ENCODE measurements around the gene DENND1C. TPM values are rescaled to one million over a fixed set of nuclear protein-coding genes. Genes with fewer than 3 reads are reported as not detected.

The DENND1C gene
- total and polyA plus RNA-seq, 2 donors (not counting 1 experiment from before 2014, with no cell fraction given) = not detected

DNA sequence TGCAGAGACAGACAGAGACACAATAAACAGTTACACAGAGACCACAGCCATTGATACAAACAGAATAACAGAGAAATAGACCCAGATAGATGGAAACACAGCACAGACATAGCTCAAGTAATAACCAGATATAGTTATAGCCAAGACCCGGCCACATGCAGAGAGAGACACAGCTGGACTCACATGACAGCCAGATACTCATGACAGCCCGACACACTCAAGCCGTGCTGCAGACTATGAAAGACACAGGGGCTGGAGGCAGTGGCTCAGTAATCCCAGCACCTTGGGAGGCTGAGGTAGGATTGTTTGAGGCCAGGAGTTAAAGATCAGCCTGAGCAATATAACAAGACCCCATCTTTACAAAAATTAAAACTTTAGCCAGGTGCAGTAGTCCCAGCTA is 1.6 kb upstream of the DENND1C start:
- Histone ChIP-seq H3K27me3 (ENCODE audit: control insufficient read depth, insufficient read depth, low read length) (no peaks in the 10 kb centered on the region), H3K4me3 (replicated peaks in 1 of 4; ENCODE audit: control extremely low read depth in 1 of 4, insufficient read depth in 1 of 4, low read depth in 3 of 4, low read length in 4 of 4) (no peak overlapping the region), H3K4me1 (ENCODE audit: control insufficient read depth, extremely low read depth, insufficient read depth, low read length) (no peaks in the 10 kb centered on the region), H3K4me2 (ENCODE audit: extremely low read depth, insufficient read depth, low read length) (no peak overlapping the region), H3K27ac (ENCODE audit: insufficient read depth, low read length) (no peak overlapping the region), H3K36me3 (ENCODE audit: control insufficient read depth, insufficient read depth, low read length) (no peaks in the 10 kb centered on the region), H4K20me1 (ENCODE audit: control insufficient read depth, extremely low read depth, insufficient read depth, low read length) (no peaks in the 10 kb centered on the region), H3K9me3 (ENCODE audit: control insufficient read depth, insufficient read depth, low read depth, low read length) (no peaks in the 10 kb centered on the region), H3K9ac (ENCODE audit: insufficient read depth, low read length) (no peak overlapping the region), H3K79me2 (ENCODE audit: control insufficient read depth, insufficient read depth, low read length) (no peaks in the 10 kb centered on the region), H2AFZ (ENCODE audit: low read length) (no peak overlapping the region)
- no peak for DNase-seq (ENCODE audit: low read depth in 2 of 2)
- TF ChIP-seq, protein P1, sequence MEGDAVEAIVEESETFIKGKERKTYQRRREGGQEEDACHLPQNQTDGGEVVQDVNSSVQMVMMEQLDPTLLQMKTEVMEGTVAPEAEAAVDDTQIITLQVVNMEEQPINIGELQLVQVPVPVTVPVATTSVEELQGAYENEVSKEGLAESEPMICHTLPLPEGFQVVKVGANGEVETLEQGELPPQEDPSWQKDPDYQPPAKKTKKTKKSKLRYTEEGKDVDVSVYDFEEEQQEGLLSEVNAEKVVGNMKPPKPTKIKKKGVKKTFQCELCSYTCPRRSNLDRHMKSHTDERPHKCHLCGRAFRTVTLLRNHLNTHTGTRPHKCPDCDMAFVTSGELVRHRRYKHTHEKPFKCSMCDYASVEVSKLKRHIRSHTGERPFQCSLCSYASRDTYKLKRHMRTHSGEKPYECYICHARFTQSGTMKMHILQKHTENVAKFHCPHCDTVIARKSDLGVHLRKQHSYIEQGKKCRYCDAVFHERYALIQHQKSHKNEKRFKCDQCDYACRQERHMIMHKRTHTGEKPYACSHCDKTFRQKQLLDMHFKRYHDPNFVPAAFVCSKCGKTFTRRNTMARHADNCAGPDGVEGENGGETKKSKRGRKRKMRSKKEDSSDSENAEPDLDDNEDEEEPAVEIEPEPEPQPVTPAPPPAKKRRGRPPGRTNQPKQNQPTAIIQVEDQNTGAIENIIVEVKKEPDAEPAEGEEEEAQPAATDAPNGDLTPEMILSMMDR (conservative IDR thresholded peaks at IDR 0.05 in 1 of 2, IDR thresholded peaks at IDR 0.05 in 1 of 2; ENCODE audit: low read depth in 1 of 2, low read length in 2 of 2) = no peak
- no peak for TF ChIP-seq EZH2 (IDR thresholded peaks at IDR 0.05; ENCODE audit: low read length, missing control alignments)

DNA sequence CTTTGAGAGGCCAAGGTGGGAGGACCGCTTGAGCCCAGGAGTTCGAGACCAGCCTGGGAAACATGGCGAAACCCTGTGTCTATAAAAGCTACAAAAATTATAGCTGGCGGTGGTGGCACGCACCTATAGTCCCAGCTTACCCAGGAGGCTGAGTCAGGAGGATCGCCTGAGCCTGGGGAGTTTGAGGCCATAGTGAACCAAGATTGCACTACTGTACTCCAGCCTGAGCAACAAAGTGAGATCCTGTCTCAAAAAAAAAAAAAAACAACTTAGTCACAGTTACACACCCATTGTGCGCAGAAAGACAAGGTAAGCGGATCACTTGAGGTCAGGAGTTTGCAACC is 728 bp upstream of the DENND1C start:
- H3K79me2 ChIP-seq (ENCODE audit: control insufficient read depth, insufficient read depth, low read length) = no peaks in the 10 kb centered on the region
- H3K9ac ChIP-seq (ENCODE audit: insufficient read depth, low read length) = no peak overlapping the region
- H3K4me1 ChIP-seq (ENCODE audit: control insufficient read depth, extremely low read depth, insufficient read depth, low read length) = no peaks in the 10 kb centered on the region
- no peak for DNase-seq (ENCODE audit: low read depth in 2 of 2)
- no peak overlapping the region for H3K4me2 ChIP-seq (ENCODE audit: extremely low read depth, insufficient read depth, low read length)
- no peaks in the 10 kb centered on the region for H3K36me3 ChIP-seq (ENCODE audit: control insufficient read depth, insufficient read depth, low read length)
- no peaks in the 10 kb centered on the region for H3K27me3 ChIP-seq (ENCODE audit: control insufficient read depth, insufficient read depth, low read length)
- no peaks in the 10 kb centered on the region for H4K20me1 ChIP-seq (ENCODE audit: control insufficient read depth, extremely low read depth, insufficient read depth, low read length)
- H3K4me3 ChIP-seq (replicated peaks in 1 of 4; ENCODE audit: control extremely low read depth in 1 of 4, insufficient read depth in 1 of 4, low read depth in 3 of 4, low read length in 4 of 4) = no peak overlapping the region
- H3K9me3 ChIP-seq (ENCODE audit: control insufficient read depth, insufficient read depth, low read depth, low read length) = no peaks in the 10 kb centered on the region
- H2AFZ ChIP-seq (ENCODE audit: low read length) = no peak overlapping the region
- H3K27ac ChIP-seq (ENCODE audit: insufficient read depth, low read length) = no peak overlapping the region
- no peak for TF ChIP-seq EZH2 (IDR thresholded peaks at IDR 0.05; ENCODE audit: low read length, missing control alignments)
- TF ChIP-seq, protein P1 (conservative IDR thresholded peaks at IDR 0.05 in 1 of 2, IDR thresholded peaks at IDR 0.05 in 1 of 2; ENCODE audit: low read depth in 1 of 2, low read length in 2 of 2) = no peak

DNA sequence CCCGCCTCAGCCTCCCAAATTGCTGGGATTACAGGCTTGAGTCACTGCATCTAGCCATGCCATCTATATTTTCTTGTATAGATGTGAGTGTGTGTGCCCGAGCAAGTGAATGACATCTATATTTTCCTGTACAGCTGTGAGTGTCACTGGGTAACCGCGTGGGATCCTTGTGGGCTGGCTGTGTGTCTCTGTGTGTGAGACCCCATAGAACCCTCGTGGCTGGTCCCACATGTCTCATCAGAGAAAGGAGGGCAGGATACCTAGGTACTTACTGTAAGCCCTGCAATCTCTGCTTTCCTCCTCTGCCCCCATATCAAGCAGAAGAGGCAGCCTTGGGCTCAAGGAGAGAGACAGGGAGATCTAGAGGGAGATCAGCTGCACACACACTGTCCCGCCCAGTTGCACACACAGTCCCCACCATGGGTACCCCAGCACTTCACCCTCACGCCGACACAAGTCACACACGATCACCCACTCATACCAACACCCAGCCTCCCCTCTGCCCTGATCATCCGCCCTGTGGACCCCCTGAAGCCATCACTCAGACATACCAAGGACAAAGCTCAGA is 655 bp downstream of the DENND1C start:
- no peak overlapping the region for H2AFZ ChIP-seq (ENCODE audit: low read length)
- H3K9ac ChIP-seq (ENCODE audit: insufficient read depth, low read length) = no peak overlapping the region
- H4K20me1 ChIP-seq (ENCODE audit: control insufficient read depth, extremely low read depth, insufficient read depth, low read length) = no peaks in the 10 kb centered on the region
- H3K4me2 ChIP-seq (ENCODE audit: extremely low read depth, insufficient read depth, low read length) = no peak overlapping the region
- H3K4me1 ChIP-seq (ENCODE audit: control insufficient read depth, extremely low read depth, insufficient read depth, low read length) = no peaks in the 10 kb centered on the region
- H3K27ac ChIP-seq (ENCODE audit: insufficient read depth, low read length) = no peak overlapping the region
- no peaks in the 10 kb centered on the region for H3K27me3 ChIP-seq (ENCODE audit: control insufficient read depth, insufficient read depth, low read length)
- H3K4me3 ChIP-seq (replicated peaks in 1 of 4; ENCODE audit: control extremely low read depth in 1 of 4, insufficient read depth in 1 of 4, low read depth in 3 of 4, low read length in 4 of 4) = no peak overlapping the region
- TF ChIP-seq, protein P1 (conservative IDR thresholded peaks at IDR 0.05 in 1 of 2, IDR thresholded peaks at IDR 0.05 in 1 of 2; ENCODE audit: low read depth in 1 of 2, low read length in 2 of 2) = no peak
- no peak for TF ChIP-seq EZH2 (IDR thresholded peaks at IDR 0.05; ENCODE audit: low read length, missing control alignments)
- H3K79me2 ChIP-seq (ENCODE audit: control insufficient read depth, insufficient read depth, low read length) = no peaks in the 10 kb centered on the region
- no peaks in the 10 kb centered on the region for H3K36me3 ChIP-seq (ENCODE audit: control insufficient read depth, insufficient read depth, low read length)
- H3K9me3 ChIP-seq (ENCODE audit: control insufficient read depth, insufficient read depth, low read depth, low read length) = no peaks in the 10 kb centered on the region
- DNase-seq (ENCODE audit: low read depth in 2 of 2) = no peak
